ENCODE results near the gene PACS2. TPM values are rescaled to one million over a fixed set of nuclear protein-coding genes. Genes with fewer than 3 reads are reported as not detected.

The PACS2 gene
- total and polyA plus RNA-seq, 2 of the 4 experiments (the other 2 are of a cell fraction), result 15.6 to 32.2 TPM

DNA sequence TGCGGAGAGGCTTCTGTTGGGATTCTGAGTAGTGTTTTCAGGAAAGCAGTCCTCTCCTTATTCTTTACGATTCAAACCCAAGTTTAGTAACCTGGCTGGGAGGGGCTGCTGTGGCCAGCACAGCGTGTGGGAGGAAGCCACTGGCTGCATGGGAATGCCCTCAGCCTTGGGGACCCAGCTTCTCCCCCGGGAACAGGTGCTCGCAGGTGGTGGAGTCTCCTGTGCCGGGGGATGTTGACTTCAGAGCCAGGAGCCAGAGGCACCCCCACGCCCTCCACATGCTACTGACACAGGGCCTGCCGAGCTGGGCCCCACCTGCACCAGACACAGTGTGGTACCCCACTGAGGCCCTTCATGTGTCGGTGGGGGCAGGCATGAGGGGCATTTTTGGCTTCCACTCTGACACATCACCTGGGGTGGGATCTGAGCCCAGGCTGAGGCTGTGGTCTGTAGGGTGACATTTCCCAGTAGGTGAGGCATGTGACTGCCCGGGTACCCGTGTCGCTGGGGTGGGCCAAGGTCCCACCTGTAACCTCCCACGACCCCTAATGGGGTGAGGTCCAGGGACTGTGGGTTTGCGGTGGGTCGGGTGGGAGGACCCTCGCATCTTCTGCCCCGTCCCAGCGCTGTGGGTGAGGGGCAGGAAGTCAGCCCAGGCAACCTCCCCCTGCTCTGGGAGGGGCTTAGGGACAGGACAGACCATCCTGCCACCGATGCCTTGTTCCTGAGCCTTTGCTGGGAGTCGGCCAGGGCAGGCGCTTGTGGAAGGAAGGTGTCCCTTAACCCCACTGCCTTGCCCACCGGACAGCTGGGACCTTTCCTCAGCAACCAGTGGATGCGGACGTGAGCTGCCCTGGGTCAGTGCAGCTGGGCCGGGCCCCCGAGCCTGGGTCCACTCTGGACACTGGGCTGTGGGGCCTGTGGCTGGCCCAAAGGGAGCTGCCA lies 131.6 kb downstream of the PACS2 start:
- Histone ChIP-seq H4K91ac (ENCODE audit: insufficient read depth, low read depth, low read length) (no peak overlapping the region), H3K4me3 (ENCODE audit: insufficient read depth, low read depth, low read length) (no peak overlapping the region), H4K8ac (ENCODE audit: low read depth in 2 of 2, low read length in 2 of 2) (no peak overlapping the region), H3K27me3 (ENCODE audit: control insufficient read depth, insufficient read depth, low read length) (no peaks in the 10 kb centered on the region), H2BK120ac (ENCODE audit: low read depth, low read length) (no peak overlapping the region), H3K18ac (ENCODE audit: low read depth, low read length) (no peak overlapping the region), H3K9me3 (ENCODE audit: control insufficient read depth, insufficient read depth, low read length) (no peaks in the 10 kb centered on the region), H2AK5ac (ENCODE audit: low read depth, low read length) (no peak overlapping the region), H2BK5ac (ENCODE audit: low read depth, low read length, poor library complexity, severe bottlenecking) (no peak overlapping the region), H3K14ac (replicated peaks; ENCODE audit: low read depth, low read length) (no peak overlapping the region), H3K4me1 (ENCODE audit: control insufficient read depth, insufficient read depth, low read length) (no peaks in the 10 kb centered on the region), H3K23ac (ENCODE audit: low read depth, low read length) (no peak overlapping the region), H3K9ac (ENCODE audit: low read depth, low read length) (no peak overlapping the region), H3K27ac (ENCODE audit: insufficient read depth, low read length) (no peak overlapping the region), H4K5ac (ENCODE audit: low read depth, low read length) (no peak overlapping the region), H2AFZ (replicated peaks; ENCODE audit: low read length, poor library complexity) (no peak overlapping the region), H2AK9ac (replicated peaks; ENCODE audit: low read depth, low read length, poor library complexity) (no peak overlapping the region), H3K4ac (ENCODE audit: low read depth, low read length) (no peak overlapping the region), H4K20me1 (ENCODE audit: insufficient read depth, low read length) (peaks cover 31% of the 10 kb centered on the region), H3K4me2 (ENCODE audit: low read depth, low read length) (no peak overlapping the region), H2BK20ac (ENCODE audit: low read depth, low read length) (no peak overlapping the region), H2BK15ac (ENCODE audit: low read depth, low read length) (no peak overlapping the region), H3K9me1 (ENCODE audit: insufficient read depth, low read length) (no peaks in the 10 kb centered on the region), H3K36me3 (ENCODE audit: control insufficient read depth, insufficient read depth, low read length) (peaks cover 27% of the 10 kb centered on the region), H3K79me1 (ENCODE audit: low read depth in 1 of 2, low read length in 2 of 2) (peaks cover 5 to 41% of the 10 kb centered on the region in 2 experiments; a peak in 3 of 4 replicates), H3K56ac (ENCODE audit: extremely low read depth, insufficient read depth, low read length) (no peak overlapping the region)
- TF ChIP-seq RFX5 (IDR thresholded peaks at IDR 0.05; ENCODE audit: low read depth, low read length) (no peak), RAD21 (IDR thresholded peaks at IDR 0.05; ENCODE audit: low read length) (no peak), MAZ (IDR thresholded peaks at IDR 0.05; ENCODE audit: borderline replicate concordance, low read depth, low read length) (no peak), CEBPB (IDR thresholded peaks at IDR 0.05; ENCODE audit: low read depth, low read length) (no peak), MAFK (IDR thresholded peaks at IDR 0.05; ENCODE audit: low read depth, low read length) (no peak), CHD1 (IDR thresholded peaks at IDR 0.05; ENCODE audit: low read depth, low read length) (no peak), RCOR1 (IDR thresholded peaks at IDR 0.05; ENCODE audit: insufficient replicate concordance, low read length) (no peak), POLR2A (IDR thresholded peaks at IDR 0.05; ENCODE audit: low read depth, low read length) (no peak), MXI1 (IDR thresholded peaks at IDR 0.05; ENCODE audit: borderline replicate concordance, low read depth, low read length) (no peak), FOS (IDR thresholded peaks at IDR 0.05; ENCODE audit: low read depth, low read length) (no peak)
- TF ChIP-seq, protein P1, sequence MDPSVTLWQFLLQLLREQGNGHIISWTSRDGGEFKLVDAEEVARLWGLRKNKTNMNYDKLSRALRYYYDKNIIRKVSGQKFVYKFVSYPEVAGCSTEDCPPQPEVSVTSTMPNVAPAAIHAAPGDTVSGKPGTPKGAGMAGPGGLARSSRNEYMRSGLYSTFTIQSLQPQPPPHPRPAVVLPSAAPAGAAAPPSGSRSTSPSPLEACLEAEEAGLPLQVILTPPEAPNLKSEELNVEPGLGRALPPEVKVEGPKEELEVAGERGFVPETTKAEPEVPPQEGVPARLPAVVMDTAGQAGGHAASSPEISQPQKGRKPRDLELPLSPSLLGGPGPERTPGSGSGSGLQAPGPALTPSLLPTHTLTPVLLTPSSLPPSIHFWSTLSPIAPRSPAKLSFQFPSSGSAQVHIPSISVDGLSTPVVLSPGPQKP (IDR thresholded peaks at IDR 0.05; ENCODE audit: borderline replicate concordance, low read depth, low read length), result no peak
- TF ChIP-seq, protein P2, sequence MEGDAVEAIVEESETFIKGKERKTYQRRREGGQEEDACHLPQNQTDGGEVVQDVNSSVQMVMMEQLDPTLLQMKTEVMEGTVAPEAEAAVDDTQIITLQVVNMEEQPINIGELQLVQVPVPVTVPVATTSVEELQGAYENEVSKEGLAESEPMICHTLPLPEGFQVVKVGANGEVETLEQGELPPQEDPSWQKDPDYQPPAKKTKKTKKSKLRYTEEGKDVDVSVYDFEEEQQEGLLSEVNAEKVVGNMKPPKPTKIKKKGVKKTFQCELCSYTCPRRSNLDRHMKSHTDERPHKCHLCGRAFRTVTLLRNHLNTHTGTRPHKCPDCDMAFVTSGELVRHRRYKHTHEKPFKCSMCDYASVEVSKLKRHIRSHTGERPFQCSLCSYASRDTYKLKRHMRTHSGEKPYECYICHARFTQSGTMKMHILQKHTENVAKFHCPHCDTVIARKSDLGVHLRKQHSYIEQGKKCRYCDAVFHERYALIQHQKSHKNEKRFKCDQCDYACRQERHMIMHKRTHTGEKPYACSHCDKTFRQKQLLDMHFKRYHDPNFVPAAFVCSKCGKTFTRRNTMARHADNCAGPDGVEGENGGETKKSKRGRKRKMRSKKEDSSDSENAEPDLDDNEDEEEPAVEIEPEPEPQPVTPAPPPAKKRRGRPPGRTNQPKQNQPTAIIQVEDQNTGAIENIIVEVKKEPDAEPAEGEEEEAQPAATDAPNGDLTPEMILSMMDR (conservative IDR thresholded peaks at IDR 0.05; ENCODE audit: low read depth, low read length), result no peak
- intact Hi-C loops (cut with micrococcal nuclease), result no loop called here
- in situ Hi-C loops (cut with MboI; ENCODE audit: low sequenced_read_pairs), result no loop called here
- 89% methylated on average over 3 of the region's 26 CpGs; no CpG with 5 or more reads in 1 of the 2 experiments for WGBS, 2 experiments (ENCODE audit: extremely low coverage in 2 of 2, insufficient read length in 1 of 2)
- ChIA-PET CTCF (no interaction called here), POLR2A (ENCODE audit: unreplicated experiment) (no interaction called here)
- no peak for ATAC-seq (ENCODE audit: low read depth)
- no peak for DNase-seq
- no TSS peak for BruUV-seq (replicated peaks)
- dilution Hi-C loops (cut with HindIII; ENCODE audit: low sequenced_read_pairs, unreplicated experiment), result no loop called here

All from IMR-90 (cell line).